ENCODE results near the gene SERPINA3.
"Not testable (repeated sequence)": the region's sequence is repeated elsewhere in the genome, so short reads cannot be mapped to it uniquely, and the experiment has no call there.

Gene SERPINA3

DNA sequence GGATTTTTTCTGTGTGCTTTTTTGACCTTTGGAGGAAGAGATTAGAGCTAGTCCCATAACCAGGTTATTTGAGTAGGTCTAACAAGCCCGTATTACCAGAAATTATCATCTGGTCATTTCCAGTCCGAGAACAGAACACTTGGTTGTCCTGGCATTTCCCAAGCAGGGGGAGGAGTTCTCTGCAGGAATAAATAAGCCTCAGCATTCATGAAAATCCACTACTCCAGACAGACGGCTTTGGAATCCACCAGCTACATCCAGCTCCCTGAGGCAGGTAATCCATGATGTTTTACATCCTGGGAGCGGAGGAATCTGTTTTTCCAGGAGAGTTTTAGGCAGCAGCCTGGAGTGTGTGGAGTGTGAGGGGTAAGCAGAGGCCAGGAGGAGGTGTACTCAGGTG, at the start of gene SERPINA3:
SERPINA3 (plus strand) TSS at position 218 of the 400 bp plus-strand sequence. CDS start 2,051 bp downstream, outside the sequence.
- DNase-seq, result no peak

DNA sequence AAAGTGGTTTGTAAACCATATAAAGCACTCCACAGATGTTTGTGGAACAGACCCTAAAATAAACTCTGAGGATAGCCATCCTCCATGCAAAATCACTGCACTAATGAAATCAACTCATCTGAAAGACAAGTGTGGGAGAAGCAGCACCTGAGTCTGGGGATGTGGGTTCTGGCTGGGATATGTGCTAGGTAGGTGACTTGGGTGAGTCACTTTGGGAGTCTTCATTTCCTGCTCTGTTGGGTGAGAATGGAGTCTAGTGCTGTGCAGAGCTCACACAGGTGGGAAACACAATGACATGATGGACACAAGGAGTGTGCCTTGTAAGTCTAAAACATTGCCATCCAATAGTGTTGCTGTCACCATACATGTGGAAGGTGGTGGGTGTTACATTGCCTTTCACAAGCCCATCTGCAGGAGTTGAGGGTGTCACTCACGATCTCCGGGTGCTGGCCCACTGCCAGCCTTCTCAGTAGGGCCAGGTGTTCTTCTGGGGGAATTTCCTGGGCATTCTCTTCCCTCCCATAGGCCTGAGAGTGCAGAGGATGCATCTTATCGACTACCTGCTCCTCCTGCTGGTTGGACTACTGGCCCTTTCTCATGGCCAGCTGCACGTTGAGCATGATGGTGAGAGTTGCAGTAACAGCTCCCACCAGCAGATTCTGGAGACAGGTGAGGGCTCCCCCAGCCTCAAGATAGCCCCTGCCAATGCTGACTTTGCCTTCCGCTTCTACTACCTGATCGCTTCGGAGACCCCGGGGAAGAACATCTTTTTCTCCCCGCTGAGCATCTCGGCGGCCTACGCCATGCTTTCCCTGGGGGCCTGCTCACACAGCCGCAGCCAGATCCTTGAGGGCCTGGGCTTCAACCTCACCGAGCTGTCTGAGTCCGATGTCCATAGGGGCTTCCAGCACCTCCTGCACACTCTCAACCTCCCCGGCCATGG, 49.0 kb upstream of the SERPINA3 start:
- DNase-seq, result no peak

GRCh38 chr14:94564381-94564780, 47.8 kb upstream of the SERPINA3 start:
- DNase-seq, result no peak

DNA sequence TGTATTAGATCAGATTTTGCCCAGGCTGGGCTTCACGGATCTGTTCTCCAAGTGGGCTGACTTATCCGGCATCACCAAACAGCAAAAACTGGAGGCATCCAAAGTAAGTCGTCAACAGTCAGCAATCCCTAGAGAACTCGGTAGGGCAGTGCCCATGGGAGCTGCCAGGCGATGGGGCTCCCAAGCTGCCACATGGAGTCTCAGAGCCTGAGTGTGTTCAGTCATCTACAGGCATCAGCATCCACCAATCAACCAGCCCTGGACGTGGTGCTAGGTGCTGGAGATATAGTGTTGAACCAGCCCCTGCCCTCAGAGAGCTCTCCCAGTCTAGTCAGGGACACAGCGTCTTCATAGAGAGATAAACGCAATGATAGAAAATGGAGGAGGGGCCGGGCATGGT, 44.0 kb upstream of the SERPINA3 start:
- no peak for DNase-seq

DNA sequence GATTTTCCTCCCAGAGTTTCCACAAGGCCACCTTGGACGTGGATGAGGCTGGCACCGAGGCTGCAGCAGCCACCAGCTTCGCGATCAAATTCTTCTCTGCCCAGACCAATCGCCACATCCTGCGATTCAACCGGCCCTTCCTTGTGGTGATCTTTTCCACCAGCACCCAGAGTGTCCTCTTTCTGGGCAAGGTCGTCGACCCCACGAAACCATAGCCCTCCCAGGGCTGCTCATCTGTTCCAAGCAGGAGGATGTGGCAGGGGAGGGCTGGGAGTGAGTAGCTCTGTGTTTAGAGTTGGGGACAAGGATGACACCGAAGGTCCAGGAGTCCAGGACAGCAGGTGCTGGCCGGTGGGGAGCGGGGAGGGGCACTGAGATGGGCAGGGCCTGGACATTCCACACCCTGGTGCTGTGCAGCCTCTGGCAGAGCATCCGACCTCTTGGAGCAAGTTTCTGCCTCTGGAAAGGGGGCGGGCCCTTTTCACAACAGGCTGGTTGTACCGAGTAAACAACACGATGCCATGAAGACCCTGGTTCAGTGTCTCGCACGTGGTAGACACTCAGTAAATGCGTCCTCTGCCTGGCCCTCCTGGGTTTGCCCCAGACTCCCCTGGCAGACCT, 42.7 kb upstream of the SERPINA3 start:
- DNase-seq, result no peak

DNA sequence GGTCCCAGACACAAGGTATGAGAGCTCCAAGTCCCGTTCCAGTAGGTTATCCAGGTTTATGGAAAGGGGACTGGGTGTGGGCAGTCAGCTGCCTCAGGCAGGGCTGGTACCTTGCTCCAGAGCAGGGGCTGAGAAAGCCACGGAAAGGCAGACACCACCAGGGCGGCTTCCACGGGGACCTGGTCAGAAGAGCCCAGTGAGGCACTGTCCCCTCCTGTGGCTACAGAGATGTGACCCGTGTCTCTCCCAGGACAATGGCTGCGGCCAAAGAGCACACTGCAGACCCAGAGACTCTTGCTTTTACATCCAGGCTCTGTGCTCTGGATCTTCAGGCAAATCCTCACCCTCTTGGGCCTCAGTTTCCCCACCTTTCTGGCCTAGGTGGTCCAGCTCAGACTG, 42.2 kb upstream of the SERPINA3 start:
- no peak for DNase-seq

GRCh38 chr14:94570440-94570839, 41.8 kb upstream of the SERPINA3 start:
- no peak for DNase-seq

GRCh38 chr14:94571395-94571794, 40.8 kb upstream of the SERPINA3 start:
- no peak for DNase-seq

DNA sequence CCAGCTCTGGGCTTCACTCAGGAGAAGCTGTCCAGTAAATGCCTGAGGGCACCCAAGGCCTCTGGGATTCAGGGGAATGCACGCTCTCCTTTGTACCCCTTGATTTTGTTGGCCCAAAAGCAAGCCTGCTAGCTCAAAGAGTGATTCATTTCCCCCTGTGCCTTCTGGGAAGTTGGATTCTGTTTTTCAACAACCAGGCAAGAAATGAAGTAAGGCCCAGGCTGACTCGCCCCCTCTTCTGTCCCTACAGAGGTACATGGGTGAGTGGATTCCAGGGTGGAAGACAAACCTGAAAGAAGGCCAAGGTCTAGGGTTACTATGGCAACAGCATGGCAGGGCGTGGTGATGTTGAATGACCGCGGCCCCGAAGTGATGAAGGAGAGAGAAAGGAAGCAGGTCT, 40.2 kb upstream of the SERPINA3 start:
- DNase-seq, result peak; percentile 59

- no peak for DNase-seq
These were observed 39.4 kb upstream of the SERPINA3 start for GRCh38 chr14:94572637-94573303.

DNA sequence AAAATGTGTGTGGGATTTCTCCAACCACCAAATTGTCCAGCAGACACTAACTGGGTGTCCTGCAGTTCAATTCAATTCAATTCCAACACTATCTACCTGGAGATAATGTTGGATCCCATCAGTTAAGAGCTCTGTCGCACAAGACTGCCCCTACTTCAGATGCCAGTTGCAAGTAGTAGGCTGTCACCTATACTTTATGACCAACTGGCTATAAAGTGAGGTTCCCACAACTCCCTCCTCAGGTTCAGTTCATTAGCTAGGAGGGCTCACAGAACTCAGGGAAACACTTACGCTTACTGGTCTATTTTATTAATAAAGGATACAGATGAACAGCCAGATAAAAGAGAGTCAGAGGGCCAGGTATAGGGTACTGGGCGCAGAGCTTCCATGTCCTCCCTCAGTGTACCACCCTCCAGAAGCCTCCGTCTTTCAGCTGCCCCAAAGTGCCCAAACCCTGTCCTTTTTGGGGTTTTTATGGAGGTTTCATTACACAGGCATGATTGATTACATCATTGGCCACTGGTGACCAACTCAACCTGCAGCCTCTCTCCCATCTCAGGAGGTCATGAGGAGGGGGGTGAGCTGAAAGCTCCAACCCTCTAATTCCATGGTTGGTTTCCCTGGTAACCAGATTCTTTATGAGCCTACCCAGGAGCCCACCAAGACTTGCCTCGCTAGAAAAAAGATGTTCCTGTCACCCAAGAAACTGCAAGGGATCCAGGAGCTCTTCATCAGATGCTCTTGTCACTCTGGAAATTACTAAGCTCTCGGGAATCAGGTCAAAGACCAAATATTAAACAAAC, 38.5 kb upstream of the SERPINA3 start:
- DNase-seq, result no peak

DNA sequence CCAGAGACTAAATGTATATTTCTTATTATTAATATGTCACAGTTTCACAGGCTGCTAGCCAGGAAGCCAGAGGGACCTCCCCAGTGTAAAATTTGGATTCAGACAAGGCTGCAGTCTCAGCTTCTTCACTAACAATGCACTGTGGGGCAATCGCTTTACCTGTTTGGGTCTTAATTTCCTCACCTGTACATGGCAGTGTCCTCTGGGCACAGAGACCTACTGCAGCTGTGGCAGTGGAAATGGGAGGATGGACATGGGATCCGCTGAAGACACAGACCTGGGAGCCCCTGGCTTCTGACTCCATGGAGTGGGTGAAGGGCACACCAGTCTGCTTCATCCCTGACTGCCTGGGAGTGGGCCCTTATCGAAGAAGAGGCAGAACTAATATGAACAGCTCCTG, 37.9 kb upstream of the SERPINA3 start:
- no peak for DNase-seq

- DNase-seq, result peak; percentile 77
These were observed 36.2 kb upstream of the SERPINA3 start for GRCh38 chr14:94575730-94576585.

DNA sequence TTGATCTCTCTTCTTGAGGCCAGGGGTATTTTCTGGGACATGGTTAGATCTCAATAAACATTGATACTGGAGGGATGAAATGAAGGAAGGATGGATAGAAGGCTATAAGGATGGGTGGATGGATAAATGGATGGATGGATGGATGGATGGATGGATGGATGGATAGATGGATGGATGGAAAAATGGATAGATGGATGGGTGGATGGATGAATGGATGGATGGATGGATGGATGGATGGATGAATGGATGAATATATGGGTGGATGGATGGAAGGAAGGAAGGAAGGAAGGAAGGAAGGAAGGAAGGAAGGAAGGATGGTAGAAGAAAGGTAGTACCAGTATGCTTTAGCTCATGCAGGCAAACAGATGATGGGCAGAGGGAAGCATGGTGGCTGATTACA, 34.7 kb upstream of the SERPINA3 start:
- not testable (repeated sequence) for DNase-seq

GRCh38 chr14:94578712-94579111, 33.5 kb upstream of the SERPINA3 start:
- no peak for DNase-seq

DNA sequence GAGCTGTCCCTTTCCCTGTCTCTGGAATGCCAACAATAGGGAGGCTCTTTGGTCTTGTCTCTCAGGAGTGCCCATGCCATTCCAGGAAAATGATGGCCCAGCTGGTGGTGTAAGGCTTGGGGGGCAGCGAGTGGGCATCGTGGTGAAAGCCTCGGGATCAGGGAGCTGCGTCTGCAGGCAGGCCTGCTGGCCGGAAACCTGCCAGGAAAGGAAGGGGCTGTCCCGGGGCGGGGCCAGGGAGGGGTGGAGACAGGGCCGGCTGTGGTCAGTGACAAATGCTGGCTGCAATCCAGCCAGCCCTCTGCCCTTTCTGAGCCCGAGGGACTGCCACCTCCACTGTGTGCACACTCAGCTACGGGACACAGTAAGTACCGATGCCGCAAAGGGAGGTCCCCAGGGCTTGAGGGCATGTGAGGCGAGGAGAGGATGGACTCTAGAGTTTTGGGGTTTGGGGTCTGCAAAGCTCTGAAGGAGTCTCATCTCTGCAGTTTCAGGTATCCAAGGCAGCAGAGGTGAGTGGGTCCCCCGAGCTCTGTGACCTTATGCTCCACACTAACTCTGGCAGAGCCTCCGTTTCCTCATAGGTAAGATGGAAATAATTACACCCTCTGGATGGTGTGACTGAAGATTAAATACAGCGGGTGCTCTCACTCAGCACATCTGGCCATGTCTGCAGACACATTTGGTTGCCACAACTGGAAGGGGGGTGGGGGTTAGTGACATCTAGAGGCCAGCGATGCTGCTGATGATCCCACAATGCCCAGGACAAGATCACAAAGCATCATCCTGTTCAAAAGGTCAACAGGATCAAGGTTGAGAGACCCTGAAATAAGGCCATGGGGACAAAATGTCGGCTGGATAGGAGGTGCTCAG, 30.8 kb upstream of the SERPINA3 start, which contains the start of gene SERPINA5:
SERPINA5 (plus strand) TSS at position 300 of the 873 bp plus-strand sequence. CDS start 5,937 bp downstream, outside the sequence.
- DNase-seq, result peak; percentile 65

DNA sequence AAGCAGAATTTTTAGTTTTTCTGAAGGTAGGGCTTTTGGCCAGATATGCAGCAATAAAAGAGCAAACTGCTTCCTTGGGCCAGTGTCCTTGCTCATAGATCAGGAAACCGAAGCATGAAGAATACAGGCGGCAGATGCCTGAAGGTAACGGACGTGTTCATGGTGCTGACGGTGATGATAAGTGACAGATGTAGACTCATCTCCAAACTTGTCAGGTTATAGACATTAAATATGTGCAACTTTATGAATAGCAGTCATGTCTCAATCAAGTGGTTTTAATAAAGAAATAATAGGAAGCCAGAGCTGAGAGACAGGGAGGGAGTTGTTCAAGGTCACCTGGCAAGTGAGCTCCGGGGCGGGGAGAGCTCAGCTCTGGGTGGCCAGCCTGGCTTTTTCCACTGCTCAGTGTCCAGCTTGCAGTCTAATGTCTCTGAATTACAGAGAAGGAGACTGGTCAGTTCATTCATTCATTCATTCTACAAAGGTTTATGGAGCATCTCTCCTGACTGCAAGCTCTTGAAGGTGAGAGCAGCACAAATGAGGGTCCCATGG, 29.9 kb upstream of the SERPINA3 start:
- no peak for DNase-seq

DNA sequence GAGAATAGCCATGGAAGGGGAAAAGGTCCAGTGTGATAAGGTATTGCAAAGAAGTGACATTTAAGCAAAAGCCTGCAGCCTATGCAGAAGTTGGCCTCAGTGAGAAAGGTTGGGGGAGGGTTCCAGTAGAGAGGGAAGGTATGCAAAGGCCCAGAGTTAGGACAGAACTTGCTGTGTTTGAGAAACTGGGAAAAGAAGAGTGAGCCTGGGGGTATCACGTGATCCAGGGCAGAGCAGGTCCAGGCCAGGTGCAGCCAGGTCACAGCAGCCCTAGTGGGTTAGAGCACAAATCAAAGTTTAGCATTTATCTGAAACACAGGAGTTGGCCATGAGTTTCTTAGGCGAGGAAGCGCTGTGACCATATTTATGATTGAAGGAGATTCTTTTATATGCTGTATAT, 29.3 kb upstream of the SERPINA3 start:
- DNase-seq, result no peak

DNA sequence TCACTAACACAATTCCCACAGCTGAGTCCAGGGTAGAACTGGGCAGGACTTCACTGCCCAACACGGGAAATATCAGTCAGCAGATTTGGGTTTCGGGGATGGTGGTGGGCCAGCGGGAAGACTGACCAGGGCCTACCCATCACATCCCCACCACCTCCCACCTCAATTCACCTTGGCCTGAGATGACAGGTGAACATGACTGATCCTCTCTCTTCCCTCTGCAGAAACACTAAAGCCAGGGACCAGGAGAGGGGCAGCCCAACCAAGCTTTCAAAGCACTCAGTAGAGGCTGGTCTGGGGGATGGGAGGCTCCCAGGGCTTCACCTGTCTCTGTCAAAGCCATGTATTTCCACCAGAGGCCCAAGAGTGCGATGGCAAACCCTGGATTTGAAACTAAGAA, 28.6 kb upstream of the SERPINA3 start:
- DNase-seq, result no peak

GRCh38 chr14:94584591-94585280, 27.5 kb upstream of the SERPINA3 start:
- no peak for DNase-seq
